Measurements from ENCODE around the gene HOXD13. TPM values are rescaled to one million over a fixed set of nuclear protein-coding genes. Genes with fewer than 3 reads are reported as not detected.

Gene HOXD13
- total and polyA plus RNA-seq, 2 of the 13 experiments (the other 11 are each of a cell fraction or from before 2014, with no cell fraction given) = not detected

DNA sequence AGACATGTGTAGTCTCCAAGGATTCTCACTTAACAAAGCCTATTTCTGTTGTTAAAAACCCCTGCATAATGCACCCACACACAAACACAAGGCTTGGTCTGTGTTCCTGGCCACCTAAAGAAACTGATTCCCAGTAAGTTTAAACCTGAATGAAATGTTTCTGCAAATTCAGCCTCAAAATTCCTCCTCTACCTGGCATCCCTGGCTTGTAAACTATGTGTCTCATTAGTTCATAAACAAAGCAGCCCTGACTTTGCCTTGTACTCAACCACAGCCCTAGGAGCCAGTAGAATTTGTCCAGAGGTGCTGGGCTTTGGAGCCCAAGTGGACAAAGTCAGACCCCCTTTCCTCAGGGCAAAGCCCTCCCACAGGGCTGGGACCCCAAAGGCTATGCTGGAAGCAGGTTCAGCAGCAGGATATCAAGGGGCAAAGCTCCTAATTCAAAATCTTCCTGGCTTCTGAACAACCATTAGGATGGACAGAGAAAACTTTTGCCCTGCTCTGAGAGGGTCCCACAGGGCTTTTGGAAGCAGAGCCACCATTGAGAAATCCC is 2.6 kb upstream of the HOXD13 start:
- ChIA-PET CTCF (ENCODE audit: low intra/inter-chr PET ratio, low total read pairs) (no interaction called here), POLR2A (no interaction called here)
- Histone ChIP-seq H3K27ac (ENCODE audit: extremely low read length, insufficient read depth, low read length) (no peak overlapping the region), H3K4me3 (replicated peaks in 1 of 3; ENCODE audit: insufficient read depth in 1 of 3, low read depth in 2 of 3, low read length in 3 of 3) (no peak overlapping the region), H3K4me2 (ENCODE audit: low read depth, low read length) (no peak overlapping the region), H3K36me3 (replicated peaks in 1 of 2; ENCODE audit: control insufficient read depth in 1 of 2, insufficient read depth in 2 of 2, low read length in 2 of 2) (no peaks in the 10 kb centered on the region), H4K20me1 (ENCODE audit: insufficient read depth, low read length) (no peaks in the 10 kb centered on the region), H3K27me3 (ENCODE audit: control insufficient read depth in 1 of 2, insufficient read depth in 2 of 2, low read length in 2 of 2) (peaks cover 22 to 94% of the 10 kb centered on the region in 2 experiments), H3K4me1 (ENCODE audit: insufficient read depth, low read length) (peaks cover 25% of the 10 kb centered on the region), H2AFZ (ENCODE audit: low read length) (no peak overlapping the region), H3K9me3 (ENCODE audit: low read length) (no peaks in the 10 kb centered on the region), H3K9ac (ENCODE audit: insufficient read depth, low read depth, low read length) (no peak overlapping the region), H3K79me2 (ENCODE audit: insufficient read depth, low read length) (no peaks in the 10 kb centered on the region)
- TF ChIP-seq ZNF431 (CRISPR knock-in tag; IDR thresholded peaks at IDR 0.05; ENCODE audit: borderline replicate concordance, low read depth) (no peak), ZNF772 (CRISPR knock-in tag; IDR thresholded peaks at IDR 0.05) (no peak), HDAC2 (CRISPR knock-in tag; IDR thresholded peaks at IDR 0.05) (no peak), ZNF20 (CRISPR knock-in tag; IDR thresholded peaks at IDR 0.05) (no peak), NFKB2 (CRISPR knock-in tag; IDR thresholded peaks at IDR 0.05; ENCODE audit: borderline replicate concordance) (no peak), RXRB (CRISPR knock-in tag; IDR thresholded peaks at IDR 0.05; ENCODE audit: borderline replicate concordance) (no peak), PCBP1 (IDR thresholded peaks at IDR 0.05; ENCODE audit: borderline replicate concordance, low read depth, low read length) (no peak)
- TF ChIP-seq, protein P1, sequence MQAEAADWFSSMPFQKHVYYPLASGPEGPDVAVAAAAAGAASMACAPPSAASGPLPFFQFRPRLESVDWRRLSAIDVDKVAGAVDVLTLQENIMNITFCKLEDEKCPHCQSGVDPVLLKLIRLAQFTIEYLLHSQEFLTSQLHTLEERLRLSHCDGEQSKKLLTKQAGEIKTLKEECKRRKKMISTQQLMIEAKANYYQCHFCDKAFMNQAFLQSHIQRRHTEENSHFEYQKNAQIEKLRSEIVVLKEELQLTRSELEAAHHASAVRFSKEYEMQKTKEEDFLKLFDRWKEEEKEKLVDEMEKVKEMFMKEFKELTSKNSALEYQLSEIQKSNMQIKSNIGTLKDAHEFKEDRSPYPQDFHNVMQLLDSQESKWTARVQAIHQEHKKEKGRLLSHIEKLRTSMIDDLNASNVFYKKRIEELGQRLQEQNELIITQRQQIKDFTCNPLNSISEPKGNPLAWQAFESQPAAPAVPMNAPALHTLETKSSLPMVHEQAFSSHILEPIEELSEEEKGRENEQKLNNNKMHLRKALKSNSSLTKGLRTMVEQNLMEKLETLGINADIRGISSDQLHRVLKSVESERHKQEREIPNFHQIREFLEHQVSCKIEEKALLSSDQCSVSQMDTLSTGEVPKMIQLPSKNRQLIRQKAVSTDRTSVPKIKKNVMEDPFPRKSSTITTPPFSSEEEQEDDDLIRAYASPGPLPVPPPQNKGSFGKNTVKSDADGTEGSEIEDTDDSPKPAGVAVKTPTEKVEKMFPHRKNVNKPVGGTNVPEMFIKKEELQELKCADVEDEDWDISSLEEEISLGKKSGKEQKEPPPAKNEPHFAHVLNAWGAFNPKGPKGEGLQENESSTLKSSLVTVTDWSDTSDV (CRISPR knock-in tag; IDR thresholded peaks at IDR 0.05) = no peak
- FAIRE-seq (no peak), ATAC-seq (no peak), DNase-seq (ENCODE audit: low spot score) (no peak)
- BruUV-seq (replicated peaks) = no TSS peak
- intact Hi-C loops (cut with micrococcal nuclease; ENCODE audit: unreplicated experiment) (loop anchor here (2.0 kb wide), 1 partner anchor 675 kb away; no protein-coding TSS in a partner anchor), in situ Hi-C loops (cut with HindIII; ENCODE audit: extremely low pct_ligation_motif_present, low pct_unique_long_range_greater_than_20kb) (no loop called here)

Data from HepG2 (cell line).